GM19025 (cell line): Measurements from ENCODE around the gene KLHDC3.

Experiments
- ATAC-seq: cut with Tn5 transposase; IDR thresholded peaks from one replicate; pipeline ENCODE4 v1.9.1; 2021; ENCODE audit warnings: mild to moderate bottlenecking, low read depth, moderate library complexity; ENCODE audit not compliant: unreplicated experiment

Gene KLHDC3

DNA sequence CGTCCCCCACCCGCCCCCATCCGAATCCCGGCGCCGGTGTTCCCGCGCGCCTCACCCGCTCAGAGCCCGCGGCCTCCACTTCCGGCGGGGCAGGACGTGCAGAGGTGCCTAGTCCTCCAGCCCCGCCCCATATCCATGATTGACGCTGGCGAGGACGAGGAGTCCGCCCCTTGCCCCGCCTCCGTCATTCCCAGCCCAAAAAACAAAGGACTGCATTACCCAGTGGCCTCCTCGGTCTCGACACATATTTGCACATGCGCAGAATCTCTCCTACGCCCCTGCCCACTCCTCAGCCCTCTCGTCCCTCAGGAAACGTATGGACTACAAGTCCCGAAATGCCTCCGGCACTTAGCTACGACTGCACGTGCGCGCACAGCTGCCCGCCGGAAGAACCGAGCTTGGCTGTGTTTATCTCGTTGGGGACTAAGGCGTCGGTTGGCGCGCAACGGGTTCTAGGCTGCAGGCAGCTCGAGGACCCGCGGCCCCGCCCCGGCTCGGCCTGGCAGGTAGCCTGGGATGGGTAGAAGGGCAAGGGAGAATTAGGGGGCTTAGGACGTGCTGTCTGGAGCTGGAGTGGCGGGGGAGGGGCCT is at the start of gene KLHDC3, which contains the start of gene MEA1:
KLHDC3 (plus strand) TSS at position 407 of the 591 bp plus-strand sequence. CDS start 2,944 bp downstream, outside the sequence.
MEA1 (minus strand) TSS at position 104 of the 591 bp plus-strand sequence. CDS start 133 bp downstream, outside the sequence.
- peak; percentile 92 for ATAC-seq

- ATAC-seq = no peak
Observed at GRCh38 chr6:42966571-42966970, 47.5 kb upstream of the KLHDC3 start.

- ATAC-seq = no peak
Observed at GRCh38 chr6:42967228-42967627, 46.8 kb upstream of the KLHDC3 start.

- no peak for ATAC-seq
Observed at GRCh38 chr6:42968126-42968701, 45.8 kb upstream of the KLHDC3 start.

GRCh38 chr6:42968783-42969182 is 45.3 kb upstream of the KLHDC3 start:
- no peak for ATAC-seq

- no peak for ATAC-seq
Observed at GRCh38 chr6:42969431-42969830, 44.6 kb upstream of the KLHDC3 start.

DNA sequence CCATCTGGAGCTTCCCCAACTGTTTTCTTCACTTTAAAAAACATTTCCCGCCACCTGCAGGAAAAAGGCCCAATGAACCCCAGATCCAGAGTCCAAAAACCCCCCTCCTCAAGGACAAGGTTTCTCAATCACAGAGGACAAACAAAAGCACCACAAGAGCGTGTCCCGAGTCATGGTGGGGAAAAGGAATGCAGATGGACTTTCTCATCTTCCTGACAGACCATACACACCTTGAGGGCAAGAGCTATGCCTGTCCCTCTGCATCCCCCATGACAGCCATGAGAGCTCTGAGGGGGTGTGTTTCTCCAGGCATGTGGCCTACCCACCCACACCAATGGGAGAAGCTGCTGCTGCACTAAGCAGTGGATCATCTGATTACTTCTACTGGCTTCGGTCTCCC is 44.1 kb upstream of the KLHDC3 start:
- ATAC-seq = no peak

- no peak for ATAC-seq
Observed at GRCh38 chr6:42970871-42971612, 43.0 kb upstream of the KLHDC3 start.

DNA sequence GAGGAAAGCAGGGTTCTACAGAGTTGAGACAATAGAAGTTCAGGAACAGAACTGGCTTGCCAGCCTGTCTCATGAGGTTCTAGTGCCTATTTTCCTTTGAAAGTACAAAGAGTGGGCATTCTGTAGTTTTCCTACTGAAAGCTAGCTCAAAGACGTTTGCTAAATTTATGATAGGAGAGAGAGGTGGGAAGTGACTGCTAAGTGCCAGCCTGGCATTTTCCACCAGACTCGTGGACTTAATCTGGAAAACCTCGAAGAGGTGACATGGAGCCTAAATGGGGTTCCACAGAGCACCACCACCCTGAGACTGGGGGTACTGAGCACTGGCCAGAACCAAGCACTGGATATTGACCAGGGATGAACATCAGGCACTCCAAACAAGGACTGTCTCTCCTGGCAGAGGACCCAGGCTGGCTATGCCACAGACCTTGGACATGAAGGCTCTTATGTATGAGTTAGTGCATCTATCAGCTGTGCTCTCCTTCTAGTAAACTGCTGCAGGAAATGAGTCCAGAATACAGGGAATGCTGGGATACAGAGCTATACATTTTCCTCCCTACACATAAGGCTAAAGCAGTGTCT is 42.2 kb upstream of the KLHDC3 start:
- ATAC-seq = no peak

GRCh38 chr6:42973926-42974325 is 40.1 kb upstream of the KLHDC3 start:
- ATAC-seq = no peak

- no peak for ATAC-seq
Observed at GRCh38 chr6:42974919-42975505, 39.0 kb upstream of the KLHDC3 start.

DNA sequence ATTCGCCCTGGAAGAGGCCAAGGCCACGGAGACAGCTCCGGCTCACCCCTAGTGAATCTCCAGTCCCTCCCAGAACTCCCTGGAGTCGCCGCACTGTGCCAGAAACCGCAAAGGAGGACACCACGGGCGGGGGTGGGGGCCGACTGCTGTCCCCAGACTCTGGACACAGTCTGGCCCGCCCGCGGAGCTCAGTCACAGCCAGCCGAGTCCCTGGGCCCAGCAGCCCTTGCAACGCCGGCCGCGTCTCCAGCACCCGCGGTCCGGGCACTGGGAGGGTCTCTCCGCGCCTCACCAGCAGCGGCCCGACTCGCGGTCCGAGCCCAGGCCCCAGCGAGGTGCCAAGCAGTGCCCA is 35.6 kb upstream of the KLHDC3 start:
- ATAC-seq = peak; percentile 29

DNA sequence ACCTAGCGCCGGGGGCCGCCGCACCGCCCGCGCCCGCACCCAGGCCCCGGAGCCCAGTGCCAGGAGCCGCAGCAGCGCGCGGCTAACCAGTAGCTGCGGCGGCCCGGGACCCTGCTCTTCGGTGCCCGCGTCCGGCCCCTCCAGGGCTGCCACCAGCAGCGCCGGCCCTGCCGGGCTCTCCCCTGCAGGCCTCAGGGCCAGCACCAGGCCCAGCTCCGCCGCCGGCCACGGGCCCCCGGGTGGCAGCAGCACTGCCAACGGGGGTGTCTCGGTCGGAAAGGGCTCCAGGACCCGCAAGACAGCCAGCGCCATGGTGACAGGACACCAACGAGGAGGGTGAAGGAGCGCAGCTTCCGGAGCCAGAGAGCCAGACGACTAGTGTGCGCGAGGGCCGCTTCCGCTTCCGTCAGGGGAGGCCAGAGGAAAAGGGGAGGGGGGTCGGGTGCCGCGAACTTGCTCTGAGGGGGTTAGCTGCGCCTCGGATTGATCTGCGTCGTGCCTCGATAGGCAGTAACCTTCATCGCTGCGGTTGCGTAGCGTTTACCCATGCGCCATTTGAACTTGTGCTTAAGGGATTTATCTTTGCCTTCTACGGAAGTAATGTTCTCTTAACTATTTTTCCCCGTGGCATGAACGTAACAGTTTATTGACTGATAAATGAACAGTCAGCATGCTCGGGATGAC is 35.1 kb upstream of the KLHDC3 start, which contains the start of gene PEX6:
PEX6 (minus strand) TSS at position 343 of the 684 bp plus-strand sequence; CDS start at position 312, 31 bp downstream.
- ATAC-seq = peak; percentile 88

GRCh38 chr6:42979523-42980177 is 34.4 kb upstream of the KLHDC3 start:
- no peak for ATAC-seq

DNA sequence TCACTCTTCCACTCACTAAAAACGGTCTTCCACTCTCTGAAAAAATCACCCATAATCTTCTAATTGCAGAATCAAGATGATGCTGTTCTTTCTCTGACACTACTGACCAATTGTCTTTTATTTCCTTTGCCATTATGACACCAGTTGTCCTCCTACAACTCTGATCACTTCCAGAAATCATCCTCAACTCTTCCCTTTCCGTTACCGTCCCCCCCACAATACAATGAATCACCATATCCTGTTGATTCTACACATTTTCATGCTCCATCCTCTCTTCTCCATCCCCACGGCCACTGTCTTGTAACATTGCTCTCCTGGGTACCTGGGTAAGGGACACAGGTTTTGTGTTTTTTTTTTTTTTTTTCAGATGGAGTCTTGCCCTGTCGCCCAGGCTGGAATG is 32.2 kb upstream of the KLHDC3 start:
- no peak for ATAC-seq

DNA sequence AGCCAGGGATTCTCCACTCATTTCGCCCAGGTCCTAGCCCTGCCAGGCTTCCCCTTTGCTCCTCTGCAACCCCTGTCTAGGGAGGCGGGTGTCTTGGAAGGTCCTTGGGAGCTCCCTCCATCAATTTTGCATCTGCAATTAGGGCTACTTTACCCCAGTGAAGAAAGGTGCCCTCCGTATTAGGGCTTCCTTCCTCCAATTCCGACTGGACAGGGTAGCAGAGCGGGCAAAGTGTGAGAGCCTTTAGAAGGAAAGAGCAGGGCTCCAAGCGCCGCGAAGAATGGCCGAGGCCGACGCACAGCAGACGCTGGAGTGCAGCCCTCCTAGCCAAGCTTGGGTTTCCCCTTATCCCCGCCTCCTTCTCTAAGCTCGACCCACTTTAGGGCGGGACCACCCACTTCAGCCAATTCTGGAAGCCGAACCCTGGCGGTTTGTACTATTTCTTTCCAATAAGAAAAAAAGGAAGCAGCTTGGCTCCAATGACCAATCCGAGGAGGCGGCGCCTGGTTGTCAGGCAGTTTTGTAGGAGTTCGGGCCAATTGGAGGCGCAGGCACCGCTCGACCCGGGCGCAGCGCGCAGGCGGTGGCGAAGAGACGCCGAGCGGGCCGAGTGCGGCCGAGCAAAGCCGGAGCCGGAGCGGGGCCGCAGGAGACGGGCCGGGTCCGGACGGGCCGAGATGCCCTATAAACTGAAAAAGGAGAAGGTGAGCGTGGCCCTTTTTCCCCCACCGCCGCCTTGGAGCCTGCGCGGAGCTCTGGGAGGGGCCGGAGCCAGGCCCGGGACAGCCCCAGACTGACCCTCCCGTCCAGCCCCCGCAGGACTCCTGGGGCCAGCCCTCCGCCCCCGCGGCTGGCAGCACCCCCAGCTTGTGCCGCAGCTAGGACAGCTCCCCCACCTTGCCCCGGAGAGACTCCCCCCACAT is 29.8 kb upstream of the KLHDC3 start, which contains the start of gene PPP2R5D:
PPP2R5D (plus strand) TSS at position 570 of the 923 bp plus-strand sequence; CDS start at position 678, 108 bp downstream.
- peak; percentile 96 for ATAC-seq

GRCh38 chr6:42984924-42985475 is 29.0 kb upstream of the KLHDC3 start:
- ATAC-seq = no peak
